Ishikawa (cell line): Measurements from ENCODE around the gene TNFAIP2.

Experiments
- CEBPB ChIP-seq: IDR thresholded peaks from 2 replicates; pipeline ENCODE4 v1.6.1; 2012
- CREB1 ChIP-seq: IDR thresholded peaks from 2 replicates; pipeline ENCODE4 v1.6.1; 2012; ENCODE audit warnings: low read depth
- EGR1 ChIP-seq: IDR thresholded peaks from 2 replicates; pipeline ENCODE4 v1.6.1; 2012
- EP300 ChIP-seq: IDR thresholded peaks from 2 replicates; pipeline ENCODE4 v1.6.1; 2012; ENCODE audit warnings: borderline replicate concordance
- MAX ChIP-seq: IDR thresholded peaks from 2 replicates; pipeline ENCODE4 v1.6.1; 2012
- NFIC ChIP-seq: IDR thresholded peaks from 2 replicates; pipeline ENCODE4 v1.6.1; 2012
- RAD21 ChIP-seq: IDR thresholded peaks from 2 replicates; pipeline ENCODE4 v1.6.1; 2012; ENCODE audit warnings: low read depth
- REST ChIP-seq: IDR thresholded peaks from 2 replicates; pipeline ENCODE4 v1.6.1; 2012; ENCODE audit warnings: low read depth, mild to moderate bottlenecking
- TAF1 ChIP-seq: IDR thresholded peaks from 2 replicates; pipeline ENCODE4 v1.6.1; 2012; ENCODE audit warnings: low read depth, mild to moderate bottlenecking
- TCF12 ChIP-seq: IDR thresholded peaks from 2 replicates; pipeline ENCODE4 v1.6.1; 2012; ENCODE audit warnings: low read depth
- TEAD4 ChIP-seq: IDR thresholded peaks from 2 replicates; pipeline ENCODE4 v1.6.1; 2012
- YY1 ChIP-seq: IDR thresholded peaks from 2 replicates; pipeline ENCODE4 v1.6.1; 2012; ENCODE audit warnings: low read depth
- ZBTB7A ChIP-seq: IDR thresholded peaks from 2 replicates; pipeline ENCODE4 v1.6.1; 2012; ENCODE audit warnings: low read depth
- TF ChIP-seq, protein P1 (sequence below): IDR thresholded peaks from 2 replicates; pipeline ENCODE4 v1.6.1; 2012

The TNFAIP2 gene

GRCh38 chr14:103160321-103161053 is 37.2 kb downstream of the TNFAIP2 start:
- TF ChIP-seq ZBTB7A, result no peak
- TF ChIP-seq EGR1, result no peak

- TF ChIP-seq EP300 (no peak), CEBPB (0 out of 2 replicates have a peak, but pooled peaks have one; percentile 33), NFIC (0 out of 2 replicates have a peak, but pooled peaks have one; percentile 11), TEAD4 (peak; percentile 75)
These were observed 37.8 kb downstream of the TNFAIP2 start for GRCh38 chr14:103161054-103161397.

DNA sequence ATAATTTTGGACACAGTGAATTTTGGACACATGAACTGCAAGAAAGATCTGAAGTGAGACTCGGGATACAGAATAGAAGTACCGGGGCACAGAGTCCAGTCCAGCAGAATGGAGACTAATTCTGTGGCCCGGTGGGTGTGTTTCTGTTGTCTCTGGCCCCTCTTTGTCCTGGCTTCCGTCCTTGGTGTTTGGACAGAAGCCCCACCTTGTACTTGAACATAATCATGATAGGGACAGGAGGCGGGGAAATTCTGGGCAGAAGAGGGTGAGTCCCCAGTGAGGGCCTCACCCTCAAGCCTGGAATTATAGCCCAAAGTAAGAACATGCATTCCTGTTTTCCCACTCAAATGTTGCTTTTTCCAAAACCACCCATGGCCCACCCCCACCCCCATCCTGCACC is 39.9 kb downstream of the TNFAIP2 start:
- TF ChIP-seq RAD21, result no peak
- TF ChIP-seq TAF1, result no peak
- no peak for TF ChIP-seq TCF12
- TF ChIP-seq, protein P1, sequence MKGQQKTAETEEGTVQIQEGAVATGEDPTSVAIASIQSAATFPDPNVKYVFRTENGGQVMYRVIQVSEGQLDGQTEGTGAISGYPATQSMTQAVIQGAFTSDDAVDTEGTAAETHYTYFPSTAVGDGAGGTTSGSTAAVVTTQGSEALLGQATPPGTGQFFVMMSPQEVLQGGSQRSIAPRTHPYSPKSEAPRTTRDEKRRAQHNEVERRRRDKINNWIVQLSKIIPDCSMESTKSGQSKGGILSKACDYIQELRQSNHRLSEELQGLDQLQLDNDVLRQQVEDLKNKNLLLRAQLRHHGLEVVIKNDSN, result no peak

GRCh38 chr14:103164006-103164405 is 40.7 kb downstream of the TNFAIP2 start:
- no peak for TF ChIP-seq CEBPB
- no peak for TF ChIP-seq REST
- TF ChIP-seq CREB1, result no peak
- no peak for TF ChIP-seq ZBTB7A
- no peak for TF ChIP-seq YY1
- TF ChIP-seq, protein P1, result no peak
- TF ChIP-seq TEAD4, result no peak
- no peak for TF ChIP-seq RAD21
- TF ChIP-seq TAF1, result no peak
- no peak for TF ChIP-seq MAX
- TF ChIP-seq EP300, result no peak
- no peak for TF ChIP-seq EGR1
- TF ChIP-seq TCF12, result no peak
- no peak for TF ChIP-seq NFIC

- TF ChIP-seq MAX (no peak), YY1 (no peak), ZBTB7A (no peak), NFIC (no peak), CEBPB (no peak), REST (no peak), RAD21 (no peak), EP300 (no peak), CREB1 (no peak), EGR1 (no peak), TCF12 (no peak)
These were observed 41.5 kb downstream of the TNFAIP2 start for GRCh38 chr14:103164779-103165178.

DNA sequence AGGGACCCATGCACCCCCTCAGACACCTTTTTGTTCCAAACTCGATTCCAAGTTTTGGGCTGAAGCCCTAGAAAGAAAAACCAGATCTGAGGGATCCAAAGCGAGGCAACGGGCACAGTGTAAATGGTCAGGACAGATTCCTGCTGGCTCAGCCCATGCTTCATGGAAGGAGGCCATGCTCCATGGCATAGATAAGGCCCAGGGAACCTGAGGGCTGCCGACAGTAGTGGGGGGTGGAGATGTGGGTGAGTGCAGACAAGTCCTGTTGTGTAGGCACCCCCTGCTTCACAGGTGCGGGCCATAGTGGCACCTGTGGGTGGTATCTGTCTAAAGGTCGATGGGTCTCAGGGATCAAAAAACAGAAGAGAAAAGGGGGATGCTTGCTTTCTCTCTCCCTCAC is 42.1 kb downstream of the TNFAIP2 start:
- TF ChIP-seq REST, result no peak
- TF ChIP-seq RAD21, result no peak
- TF ChIP-seq ZBTB7A, result no peak
- TF ChIP-seq, protein P1, result no peak
- no peak for TF ChIP-seq TEAD4
